ENCODE results near the gene IL10RA. TPM values are rescaled to one million over a fixed set of nuclear protein-coding genes. Genes with fewer than 3 reads are reported as not detected.

Gene IL10RA
- total and polyA plus RNA-seq, 11 donors = 2.1 to 49.0 (median 5.8) TPM

DNA sequence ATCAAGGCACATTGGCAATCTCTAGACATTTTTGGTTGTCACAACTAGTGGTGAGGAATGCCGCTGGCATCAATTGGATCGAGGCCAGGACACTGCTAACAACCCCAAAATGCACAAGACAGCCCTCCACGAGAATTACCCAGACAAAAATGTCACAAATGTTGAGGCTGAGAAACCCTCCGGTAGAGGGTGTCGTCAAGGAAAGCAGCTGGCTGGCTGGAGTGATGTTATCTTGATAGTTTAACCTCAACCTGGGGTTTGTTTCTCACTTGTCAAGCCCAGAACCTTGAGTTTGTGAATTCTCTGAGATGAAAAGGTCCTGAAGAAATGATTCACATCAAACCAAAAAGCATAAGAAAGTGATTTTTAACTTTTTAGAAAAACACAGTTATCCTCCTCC is 35.9 kb upstream of the IL10RA start:
- TF ChIP-seq CTCF (IDR thresholded peaks at IDR 0.05) = peak in 4 of 12 donors; percentile 8 to 26 (median 14)
- no peak for TF ChIP-seq POLR2A (IDR thresholded peaks at IDR 0.05)
- Histone ChIP-seq H3K27ac (peak overlapping the region in 1 of 12 donors; percentile 83), H3K27me3 (peaks cover 0 to 5% (median 0%) of the 10 kb centered on the region in 9 donors), H3K4me3 (peak overlapping the region in 1 of 12 donors; percentile 15), H3K36me3 (no peaks in the 10 kb centered on the region), H3K9me3 (no peaks in the 10 kb centered on the region), H3K4me1 (peaks cover 0 to 78% (median 10%) of the 10 kb centered on the region in 12 donors)
- intact Hi-C loops (cut with DNase I) = loop anchor here in 5 of 10 donors (5.0 to 10.0 kb wide), 2 partner anchors 102 to 516 kb away; no protein-coding TSS in a partner anchor
- ATAC-seq = no peak
- DNase-seq = no peak
- 17 to 33% (median 23%) methylated on average over 5 of the region's 5 CpGs for WGBS, 4 donors

DNA sequence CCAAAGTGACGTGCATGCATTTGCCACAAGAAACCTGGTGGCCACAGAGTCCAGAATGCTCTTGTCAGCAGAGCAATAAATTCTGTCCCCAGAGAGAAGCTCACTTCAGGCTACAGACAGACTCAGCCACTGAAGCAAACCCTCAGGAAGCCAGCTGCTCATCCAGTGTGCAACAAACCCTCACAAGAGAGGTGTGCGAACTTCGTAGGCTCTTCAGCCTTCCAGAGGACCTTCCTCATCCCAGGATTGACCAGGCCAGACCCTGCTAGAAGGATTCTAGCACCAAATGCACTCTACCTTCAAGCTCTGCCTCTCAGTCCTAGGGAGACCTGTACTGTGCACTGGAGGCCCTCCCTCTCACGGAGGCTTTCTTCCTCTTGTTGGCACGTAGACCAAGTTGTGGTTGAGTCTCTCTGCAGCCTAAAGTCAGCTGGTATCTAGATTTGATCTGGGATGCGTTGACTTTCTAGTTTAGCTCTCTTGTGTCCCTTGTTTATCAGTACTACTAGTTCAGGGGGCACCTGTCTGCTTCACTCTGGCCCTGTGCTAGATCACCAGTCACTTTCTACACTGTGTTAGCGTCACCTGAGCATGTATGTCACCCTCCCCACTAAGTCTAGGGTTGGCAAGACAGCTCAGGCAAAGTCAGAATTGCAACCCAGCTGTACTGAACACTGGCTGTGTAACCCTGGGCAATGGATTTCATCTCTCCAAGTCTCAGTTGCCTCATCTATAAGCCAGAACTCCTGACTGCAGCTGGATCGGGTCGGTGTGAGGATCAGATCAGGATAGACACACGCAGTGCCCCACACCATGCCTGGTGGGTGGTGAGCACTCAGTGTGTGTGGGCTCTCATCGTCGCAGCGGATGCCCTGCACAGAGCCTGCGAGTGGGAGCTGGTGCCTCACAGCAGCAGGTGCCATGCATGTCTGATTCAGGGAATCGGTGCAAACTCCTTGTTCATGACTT is 34.9 kb upstream of the IL10RA start:
- peak overlapping the region in 1 of 12 donors; percentile 83 for H3K27ac ChIP-seq
- DNase-seq (no peak), ATAC-seq (no peak)
- 86 to 92% (median 90%) methylated on average over 10 to 15 of the region's 15 CpGs for WGBS, 4 donors
- H3K4me3 ChIP-seq = peak overlapping the region in 1 of 12 donors; percentile 1
- intact Hi-C loops (cut with DNase I) = loop anchor here in 5 of 10 donors (5.0 to 10.0 kb wide), 2 partner anchors 101 to 516 kb away; no protein-coding TSS in a partner anchor
- H3K27me3 ChIP-seq = peaks cover 0 to 5% (median 0%) of the 10 kb centered on the region in 9 donors
- TF ChIP-seq POLR2A (IDR thresholded peaks at IDR 0.05) (no peak), CTCF (IDR thresholded peaks at IDR 0.05) (no peak)
- H3K36me3 ChIP-seq = no peaks in the 10 kb centered on the region
- no peaks in the 10 kb centered on the region for H3K9me3 ChIP-seq
- peaks cover 0 to 70% (median 6%) of the 10 kb centered on the region in 12 donors for H3K4me1 ChIP-seq

GRCh38 chr11:117953024-117953671 is 33.0 kb upstream of the IL10RA start:
- intact Hi-C loops (cut with DNase I) = loop anchor here in 6 of 10 donors (2.0 to 10.0 kb wide), 3 partner anchors 99 to 518 kb away; no protein-coding TSS in a partner anchor
- H3K36me3 ChIP-seq = no peaks in the 10 kb centered on the region
- H3K9me3 ChIP-seq = peaks cover 0 to 7% (median 0%) of the 10 kb centered on the region in 12 donors
- H3K4me3 ChIP-seq = no peak overlapping the region
- no peak for TF ChIP-seq CTCF (IDR thresholded peaks at IDR 0.05)
- no peak for TF ChIP-seq POLR2A (IDR thresholded peaks at IDR 0.05)
- peaks cover 0 to 55% (median 2%) of the 10 kb centered on the region in 12 donors for H3K4me1 ChIP-seq
- peak overlapping the region in 1 of 12 donors; percentile 83 for H3K27ac ChIP-seq
- DNase-seq (no peak), ATAC-seq (peak in 1 of 4 donors; percentile 44)
- peaks cover 0 to 5% (median 0%) of the 10 kb centered on the region in 9 donors for H3K27me3 ChIP-seq
- WGBS, 4 donors = 88 to 97% (median 95%) methylated on average over 3 of the region's 3 CpGs
